ENCODE data around the gene TMEM50A.
"Not testable (repeated sequence)": the region's sequence is repeated elsewhere in the genome, so short reads cannot be mapped to it uniquely, and the experiment has no call there.

GRCh38 chr1:25397549-25397948 lies 59.4 kb downstream of the TMEM50A start:
- TF ChIP-seq CTCF, EZH2, EZH2phosphoT487 (IDR thresholded peaks at IDR 0.05): not testable (repeated sequence)
